Upper lobe of left lung (tissue), 6 donors: ENCODE results near the gene IL1RAPL1. TPM values are rescaled to one million over a fixed set of nuclear protein-coding genes. Genes with fewer than 3 reads are reported as not detected.

Experiments used
- ATAC-seq, 2 donors: fragments of 200-7000 bp; cut with Tn5 transposase; one replicate each; pipeline ENCODE4 v1.9.1; 2022; ENCODE audit warnings: mild to moderate bottlenecking in 2 of 2, moderate library complexity in 2 of 2; ENCODE audit not compliant: low FRiP score in 2 of 2
- DNase-seq, 2 donors: peaks; one replicate each; pipeline ENCODE4 v3.0.0-alpha.2; 2019 to 2020
- H3K27ac ChIP-seq, 4 donors: fragments of 200-600 bp; sonication (generic); one replicate each; pipeline ENCODE4 v1.5.1; 2016 to 2019
- H3K27me3 ChIP-seq, 4 donors: fragments of 200-600 bp; sonication (generic); one replicate each; pipeline ENCODE4 v1.5.1; 2017 to 2019
- H3K36me3 ChIP-seq, 4 donors: fragments of 200-600 bp; sonication (generic); one replicate each; pipeline ENCODE4 v1.5.1; 2016 to 2019
- H3K4me1 ChIP-seq, 4 donors: fragments of 200-600 bp; sonication (generic); one replicate each; pipeline ENCODE4 v1.5.1; 2018 to 2019
- H3K4me3 ChIP-seq, 4 donors: fragments of 200-600 bp; sonication (generic); one replicate each; pipeline ENCODE4 v1.5.1; 2017 to 2019; ENCODE audit warnings: mild to moderate bottlenecking in 2 of 4, moderate library complexity in 1 of 4
- H3K9me3 ChIP-seq, 4 donors: fragments of 200-600 bp; sonication (generic); one replicate each; pipeline ENCODE4 v1.5.1; 2018 to 2019
- EP300 ChIP-seq, 4 donors: sonication (generic); formaldehyde crosslinking; IDR thresholded peaks; one replicate each; pipeline ENCODE4 v1.5.1; 2017; ENCODE audit warnings: antibody characterized with exemption in 4 of 4, control low read depth in 2 of 4
- POLR2A ChIP-seq, 4 donors: fragments of 450-650 bp; IDR thresholded peaks; one replicate each; pipeline ENCODE4 v1.5.1; 2016 to 2017; ENCODE audit warnings: antibody characterized with exemption in 4 of 4, mild to moderate bottlenecking in 2 of 4
- POLR2AphosphoS5 ChIP-seq, 2 donors: sonication (generic); formaldehyde crosslinking; IDR thresholded peaks; one replicate each; pipeline ENCODE4 v1.5.1; 2017; ENCODE audit warnings: antibody characterized with exemption in 2 of 2
- WGBS, 2 donors: methylation state at CpG; one replicate each; pipeline ENCODE4 v1.1.5; 2017 to 2018; 5-methylcytosine and 5-hydroxymethylcytosine counted together
- total RNA-seq, 6 donors: library from RNA; depleted of rRNA in 4 of 6; stranded (reverse); fragments of >200 nt in 4 of 6; gene quantifications; one replicate each; pipeline versions ENCODE4 v1.1.0 to v1.2.1, GENCODE V29; 2016 to 2021
- TF ChIP-seq, protein P1 (sequence below), 6 experiments: fragments of 450-650 bp in 4 of 6; fragments of 200-600 bp in 2 of 6; sonication (generic) in 2 of 6; IDR thresholded peaks; one replicate each; pipeline ENCODE4 v1.5.1; 2016 to 2019; ENCODE audit warnings: antibody characterized with exemption in 6 of 6
- donor health status: DM: no; HTN: no; CAD: no; lungs with moderate emphysema.
- donor health status: DM: no; HTN: yes; CAD: no; lungs with severe emphysema.

The IL1RAPL1 gene
- total RNA-seq, 6 donors from 2014 or later = 0.09 to 0.46 (median 0.33) TPM; not detected in 3

GRCh38 chrX:29535212-29536162 lies 948.2 kb downstream of the IL1RAPL1 start:
- Histone ChIP-seq H3K27me3 (no peaks in the 10 kb centered on the region), H3K36me3 (no peaks in the 10 kb centered on the region), H3K9me3 (no peaks in the 10 kb centered on the region), H3K4me3 (no peak overlapping the region), H3K27ac (no peak overlapping the region), H3K4me1 (no peaks in the 10 kb centered on the region)
- ATAC-seq (no peak), DNase-seq (no peak)
- 53 to 55% methylated on average over 1 of the region's 1 CpG for WGBS, 2 donors
- TF ChIP-seq POLR2AphosphoS5 (IDR thresholded peaks at IDR 0.05) = no peak

DNA sequence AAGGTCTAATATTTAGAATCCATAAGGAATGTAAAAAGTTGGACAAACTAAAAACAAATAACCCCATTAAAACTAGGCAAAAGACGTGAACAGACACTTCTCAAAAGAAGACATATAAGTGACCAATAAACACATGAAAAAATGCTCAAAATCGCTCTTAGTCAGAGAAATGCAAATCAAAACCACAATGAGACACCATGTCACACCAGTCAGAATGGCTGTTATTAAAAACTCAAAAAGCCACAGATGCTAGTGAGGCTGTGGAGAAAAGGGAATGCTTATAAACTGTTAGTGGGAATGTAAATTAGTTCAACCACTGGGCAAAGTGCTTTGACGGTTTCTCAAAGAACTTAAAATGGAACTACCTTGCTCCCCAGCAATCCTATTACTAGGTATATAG lies 953.8 kb downstream of the IL1RAPL1 start:
- DNase-seq (no peak), ATAC-seq (no peak)
- Histone ChIP-seq H3K4me1 (no peaks in the 10 kb centered on the region), H3K9me3 (no peaks in the 10 kb centered on the region), H3K27me3 (no peaks in the 10 kb centered on the region), H3K27ac (no peak overlapping the region), H3K36me3 (no peaks in the 10 kb centered on the region), H3K4me3 (no peak overlapping the region)
- 70 to 86% methylated on average over 3 of the region's 3 CpGs for WGBS, 2 donors
- TF ChIP-seq, protein P1, sequence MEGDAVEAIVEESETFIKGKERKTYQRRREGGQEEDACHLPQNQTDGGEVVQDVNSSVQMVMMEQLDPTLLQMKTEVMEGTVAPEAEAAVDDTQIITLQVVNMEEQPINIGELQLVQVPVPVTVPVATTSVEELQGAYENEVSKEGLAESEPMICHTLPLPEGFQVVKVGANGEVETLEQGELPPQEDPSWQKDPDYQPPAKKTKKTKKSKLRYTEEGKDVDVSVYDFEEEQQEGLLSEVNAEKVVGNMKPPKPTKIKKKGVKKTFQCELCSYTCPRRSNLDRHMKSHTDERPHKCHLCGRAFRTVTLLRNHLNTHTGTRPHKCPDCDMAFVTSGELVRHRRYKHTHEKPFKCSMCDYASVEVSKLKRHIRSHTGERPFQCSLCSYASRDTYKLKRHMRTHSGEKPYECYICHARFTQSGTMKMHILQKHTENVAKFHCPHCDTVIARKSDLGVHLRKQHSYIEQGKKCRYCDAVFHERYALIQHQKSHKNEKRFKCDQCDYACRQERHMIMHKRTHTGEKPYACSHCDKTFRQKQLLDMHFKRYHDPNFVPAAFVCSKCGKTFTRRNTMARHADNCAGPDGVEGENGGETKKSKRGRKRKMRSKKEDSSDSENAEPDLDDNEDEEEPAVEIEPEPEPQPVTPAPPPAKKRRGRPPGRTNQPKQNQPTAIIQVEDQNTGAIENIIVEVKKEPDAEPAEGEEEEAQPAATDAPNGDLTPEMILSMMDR (IDR thresholded peaks at IDR 0.05) = no peak
- TF ChIP-seq POLR2AphosphoS5 (IDR thresholded peaks at IDR 0.05) (no peak), POLR2A (IDR thresholded peaks at IDR 0.05) (no peak), EP300 (IDR thresholded peaks at IDR 0.05) (no peak)

- Histone ChIP-seq H3K4me1 (no peaks in the 10 kb centered on the region), H3K4me3 (no peak overlapping the region), H3K27ac (no peak overlapping the region), H3K36me3 (no peaks in the 10 kb centered on the region), H3K27me3 (no peaks in the 10 kb centered on the region), H3K9me3 (no peaks in the 10 kb centered on the region)
- ATAC-seq (no peak), DNase-seq (no peak)
- TF ChIP-seq, protein P1 (IDR thresholded peaks at IDR 0.05) = no peak
- TF ChIP-seq EP300 (IDR thresholded peaks at IDR 0.05) = no peak
- no peak for TF ChIP-seq POLR2AphosphoS5 (IDR thresholded peaks at IDR 0.05)
- no peak for TF ChIP-seq POLR2A (IDR thresholded peaks at IDR 0.05)
- 36 to 56% methylated on average over 1 of the region's 1 CpG for WGBS, 2 donors
Measured at GRCh38 chrX:29542152-29542551, 954.9 kb downstream of the IL1RAPL1 start.

DNA sequence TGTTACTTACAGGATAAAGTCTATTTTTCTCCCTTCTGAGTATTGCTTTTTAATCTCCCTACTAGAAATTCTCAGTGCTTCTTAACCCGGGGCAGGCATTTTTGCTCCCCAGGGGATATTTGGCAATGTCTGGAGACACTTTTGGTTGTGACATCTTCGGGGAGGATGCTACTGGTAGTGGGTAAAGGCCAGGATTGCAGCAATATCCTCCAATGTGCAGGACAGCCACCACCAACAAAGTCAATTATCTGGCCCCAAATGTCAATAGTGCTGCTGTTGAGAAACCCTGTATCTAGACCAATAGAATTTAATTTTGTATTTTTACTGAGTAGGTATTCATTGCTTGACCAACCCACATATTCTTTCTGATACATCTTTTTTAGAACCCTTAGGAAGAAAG lies 958.6 kb downstream of the IL1RAPL1 start:
- no peak for ATAC-seq
- no peak for DNase-seq
- Histone ChIP-seq H3K4me3 (no peak overlapping the region), H3K27ac (no peak overlapping the region), H3K4me1 (no peaks in the 10 kb centered on the region), H3K27me3 (no peaks in the 10 kb centered on the region), H3K9me3 (no peaks in the 10 kb centered on the region), H3K36me3 (no peaks in the 10 kb centered on the region)
- 50 to 65% methylated on average over 2 of the region's 2 CpGs for WGBS, 2 donors
- TF ChIP-seq, protein P1 (IDR thresholded peaks at IDR 0.05) = no peak
- TF ChIP-seq POLR2AphosphoS5 (IDR thresholded peaks at IDR 0.05) (no peak), EP300 (IDR thresholded peaks at IDR 0.05) (no peak), POLR2A (IDR thresholded peaks at IDR 0.05) (no peak)

DNA sequence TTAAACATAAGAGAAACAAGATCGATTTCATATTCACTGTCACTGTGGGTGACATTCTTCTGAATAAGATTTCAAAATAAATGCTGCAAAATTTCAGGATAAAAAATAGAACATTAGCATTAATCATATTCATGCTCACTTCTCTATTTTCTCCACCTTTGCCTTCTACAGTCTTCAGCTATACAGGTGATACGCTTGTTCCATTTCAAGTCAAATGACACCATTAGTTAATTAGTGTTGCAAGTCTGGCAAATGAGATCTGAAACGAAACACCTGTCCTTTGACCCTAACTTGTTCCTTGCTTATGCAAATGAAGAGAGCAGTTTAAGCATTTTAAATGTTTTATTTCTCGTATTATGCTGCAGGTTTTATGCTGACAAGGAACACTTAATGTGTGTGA lies 960.6 kb downstream of the IL1RAPL1 start:
- DNase-seq (no peak), ATAC-seq (no peak)
- H3K4me3 ChIP-seq = no peak overlapping the region
- H3K27ac ChIP-seq = no peak overlapping the region
- no peaks in the 10 kb centered on the region for H3K4me1 ChIP-seq
- no peaks in the 10 kb centered on the region for H3K36me3 ChIP-seq
- H3K9me3 ChIP-seq = no peaks in the 10 kb centered on the region
- TF ChIP-seq EP300 (IDR thresholded peaks at IDR 0.05) = no peak
- TF ChIP-seq, protein P1 (IDR thresholded peaks at IDR 0.05) = no peak
- TF ChIP-seq POLR2A (IDR thresholded peaks at IDR 0.05) = no peak
- no peak for TF ChIP-seq POLR2AphosphoS5 (IDR thresholded peaks at IDR 0.05)
- no peaks in the 10 kb centered on the region for H3K27me3 ChIP-seq
- WGBS, 2 donors = 64 to 88% methylated on average over 4 of the region's 4 CpGs
